Activated T-helper 9 cell treated with anti-CD3 and anti-CD28 coated beads, Interleukin-2, amount 50 U/mL, for 16 hours (primary cell): ENCODE results near the gene GPR152.

Source experiments
- DNase-seq: peaks from one replicate; pipeline ENCODE4 v3.0.0-alpha.2; 2020; ENCODE audit warnings: low read depth

The GPR152 gene

GRCh38 chr11:67423891-67424613 lies 28.5 kb downstream of the GPR152 start:
- DNase-seq, result no peak

GRCh38 chr11:67423466-67423865 lies 29.1 kb downstream of the GPR152 start:
- no peak for DNase-seq

- DNase-seq, result no peak
Observed at GRCh38 chr11:67422891-67423290, 29.6 kb downstream of the GPR152 start.

- DNase-seq, result no peak
Observed at GRCh38 chr11:67421430-67422031, 31.0 kb downstream of the GPR152 start.

GRCh38 chr11:67420646-67421429 lies 31.7 kb downstream of the GPR152 start:
- DNase-seq, result peak; percentile 98

GRCh38 chr11:67420147-67420645 lies 32.3 kb downstream of the GPR152 start:
- DNase-seq, result no peak

GRCh38 chr11:67419325-67420049 lies 33.0 kb downstream of the GPR152 start:
- DNase-seq, result no peak

- no peak for DNase-seq
Observed at GRCh38 chr11:67418476-67419281, 33.9 kb downstream of the GPR152 start.

GRCh38 chr11:67417425-67417824 lies 35.1 kb downstream of the GPR152 start:
- DNase-seq, result no peak

- no peak for DNase-seq
Observed at GRCh38 chr11:67416416-67417335, 35.9 kb downstream of the GPR152 start.

- no peak for DNase-seq
Observed at GRCh38 chr11:67415501-67416304, 36.8 kb downstream of the GPR152 start, which contains the start of gene CARNS1. Gene CARNS1 (plus strand): TSS chr11:67415678. CDS start chr11:67416200, 522 bp downstream.

GRCh38 chr11:67413266-67413849 lies 39.2 kb downstream of the GPR152 start:
- DNase-seq, result no peak

GRCh38 chr11:67412495-67413179 lies 39.9 kb downstream of the GPR152 start:
- DNase-seq, result no peak

GRCh38 chr11:67411785-67412152 lies 40.8 kb downstream of the GPR152 start:
- DNase-seq, result no peak

GRCh38 chr11:67410984-67411784 lies 41.3 kb downstream of the GPR152 start:
- DNase-seq, result no peak

- no peak for DNase-seq
Observed at GRCh38 chr11:67410369-67410831, 42.1 kb downstream of the GPR152 start.

GRCh38 chr11:67409781-67410368 lies 42.7 kb downstream of the GPR152 start:
- no peak for DNase-seq
